ENCODE measurements around the gene AGBL5. TPM values are rescaled to one million over a fixed set of nuclear protein-coding genes. Genes with fewer than 3 reads are reported as not detected.
A peak's percentile ranks its signal among the peaks of the same experiment; 100 is the strongest.

The AGBL5 gene
- total and polyA plus RNA-seq, 8 donors = 7.8 to 29.0 (median 12.2) TPM

- TF ChIP-seq POLR2A (IDR thresholded peaks at IDR 0.05) (no peak), POLR2AphosphoS5 (IDR thresholded peaks at IDR 0.05) (no peak), EP300 (IDR thresholded peaks at IDR 0.05) (no peak), CTCF (IDR thresholded peaks at IDR 0.05) (no peak)
- H3K9me3 ChIP-seq = no peaks in the 10 kb centered on the region
- intact Hi-C loops (cut with DNase I; ENCODE audit: low total_unique reads) = no loop called here
- no peaks in the 10 kb centered on the region for H3K27me3 ChIP-seq
- H3K4me3 ChIP-seq = no peak overlapping the region
- H3K36me3 ChIP-seq = no peaks in the 10 kb centered on the region
- H3K27ac ChIP-seq = no peak overlapping the region
- no peak for DNase-seq
- 32 to 69% (median 39%) methylated on average over 2 of the region's 2 CpGs for whole genome bisulfite sequencing, 5 donors
- H3K4me1 ChIP-seq = peaks cover 4 to 22% (median 13%) of the 10 kb centered on the region in 4 donors
Observed at GRCh38 chr2:27009716-27010115, 41.8 kb upstream of the AGBL5 start.

- Histone ChIP-seq H3K9me3 (no peaks in the 10 kb centered on the region), H3K4me3 (no peak overlapping the region), H3K4me1 (peaks cover 4 to 26% (median 15%) of the 10 kb centered on the region in 4 donors), H3K36me3 (no peaks in the 10 kb centered on the region), H3K27me3 (no peaks in the 10 kb centered on the region), H3K27ac (no peak overlapping the region)
- intact Hi-C loops (cut with DNase I; ENCODE audit: low total_unique reads) = no loop called here
- no peak for TF ChIP-seq EP300 (IDR thresholded peaks at IDR 0.05)
- TF ChIP-seq CTCF (IDR thresholded peaks at IDR 0.05) = no peak
- TF ChIP-seq POLR2A (IDR thresholded peaks at IDR 0.05) = no peak
- no peak for TF ChIP-seq POLR2AphosphoS5 (IDR thresholded peaks at IDR 0.05)
- 36 to 60% (median 51%) methylated on average over 3 of the region's 3 CpGs for WGBS, 5 donors
- DNase-seq = no peak
Observed at GRCh38 chr2:27010139-27010538, 41.3 kb upstream of the AGBL5 start.

- Histone ChIP-seq H3K9me3 (no peaks in the 10 kb centered on the region), H3K36me3 (no peaks in the 10 kb centered on the region), H3K27me3 (no peaks in the 10 kb centered on the region), H3K4me3 (no peak overlapping the region), H3K4me1 (peaks cover 0 to 44% (median 25%) of the 10 kb centered on the region in 4 donors), H3K27ac (no peak overlapping the region)
- intact Hi-C loops (cut with DNase I; ENCODE audit: low total_unique reads) = no loop called here
- TF ChIP-seq EP300 (IDR thresholded peaks at IDR 0.05) (no peak), POLR2A (IDR thresholded peaks at IDR 0.05) (no peak), POLR2AphosphoS5 (IDR thresholded peaks at IDR 0.05) (no peak), CTCF (IDR thresholded peaks at IDR 0.05) (no peak)
- DNase-seq = no peak
- 93 to 98% (median 97%) methylated on average over 4 of the region's 4 CpGs for WGBS, 5 donors
Observed at GRCh38 chr2:27013738-27014137, 37.7 kb upstream of the AGBL5 start.

GRCh38 chr2:27014771-27015433, 36.6 kb upstream of the AGBL5 start:
- TF ChIP-seq EP300 (IDR thresholded peaks at IDR 0.05) (no peak), CTCF (IDR thresholded peaks at IDR 0.05) (no peak), POLR2AphosphoS5 (IDR thresholded peaks at IDR 0.05) (no peak)
- H3K4me1 ChIP-seq = peaks cover 0 to 44% (median 23%) of the 10 kb centered on the region in 4 donors
- 86 to 92% (median 88%) methylated on average over 8 of the region's 8 CpGs for WGBS, 5 donors
- no peak for DNase-seq
- intact Hi-C loops (cut with DNase I; ENCODE audit: low total_unique reads) = loop anchor here (5.0 kb wide), 1 partner anchor 48 kb away; no protein-coding TSS in a partner anchor
- no peaks in the 10 kb centered on the region for H3K27me3 ChIP-seq
- no peaks in the 10 kb centered on the region for H3K9me3 ChIP-seq
- H3K27ac ChIP-seq = peak overlapping the region in 2 of 5 donors; percentile 22 to 26
- H3K4me3 ChIP-seq = no peak overlapping the region
- no peaks in the 10 kb centered on the region for H3K36me3 ChIP-seq

All from stomach (tissue), 9 donors.